HFF-Myc (cell line): ENCODE results near the gene WDR86.

Source experiments
- DNase-seq: peaks from one replicate; pipeline ENCODE4 v3.0.0-alpha.2; 2011; ENCODE audit warnings: low read depth; ENCODE audit errors: extremely low read depth
- H3K4me3 ChIP-seq: replicated peaks from 2 replicates; pipeline ENCODE4 v1.5.1; 2011; ENCODE audit warnings: low read depth, mild to moderate bottlenecking, control low read depth, low read length
- CTCF ChIP-seq: IDR thresholded peaks from 2 replicates; pipeline ENCODE4 v1.5.1; 2012; ENCODE audit warnings: mild to moderate bottlenecking, low read depth, low read length, control low read depth; ENCODE audit errors: missing control alignments

Gene WDR86

GRCh38 chr7:151402029-151402835 is 7.6 kb downstream of the WDR86 start:
- TF ChIP-seq CTCF = no peak
- DNase-seq = no peak
- H3K4me3 ChIP-seq = no peak overlapping the region

GRCh38 chr7:151400626-151401315 is 9.1 kb downstream of the WDR86 start:
- no peak overlapping the region for H3K4me3 ChIP-seq
- no peak for TF ChIP-seq CTCF
- no peak for DNase-seq

- H3K4me3 ChIP-seq = no peak overlapping the region
- TF ChIP-seq CTCF = no peak
- no peak for DNase-seq
These were observed 9.9 kb downstream of the WDR86 start for GRCh38 chr7:151399906-151400305.

GRCh38 chr7:151399305-151399601 is 10.6 kb downstream of the WDR86 start:
- no peak overlapping the region for H3K4me3 ChIP-seq
- no peak for DNase-seq
- no peak for TF ChIP-seq CTCF

GRCh38 chr7:151398446-151399304 is 11.2 kb downstream of the WDR86 start:
- no peak for TF ChIP-seq CTCF
- no peak for DNase-seq
- H3K4me3 ChIP-seq = no peak overlapping the region

GRCh38 chr7:151397026-151397425 is 12.8 kb downstream of the WDR86 start:
- no peak for TF ChIP-seq CTCF
- DNase-seq = no peak
- no peak overlapping the region for H3K4me3 ChIP-seq
